Mucosa of descending colon (tissue), 3 donors: Measurements from ENCODE around the gene PHF12. TPM values are rescaled to one million over a fixed set of nuclear protein-coding genes. Genes with fewer than 3 reads are reported as not detected.

Experiments used
- ATAC-seq: fragments of 200-7000 bp; cut with Tn5 transposase; one replicate; pipeline ENCODE4 v1.9.1; 2020; ENCODE audit warnings: mild to moderate bottlenecking, moderate library complexity
- DNase-seq, 3 donors: peaks; one replicate each; pipeline ENCODE4 v3.0.0-alpha.2; 2020
- H3K36me3 ChIP-seq: fragments of 200-600 bp; one replicate; pipeline ENCODE4 v1.8.0; 2021; ENCODE audit warnings: low read depth, mild to moderate bottlenecking
- H3K4me1 ChIP-seq: fragments of 200-600 bp; one replicate; pipeline ENCODE4 v1.8.0; 2021; ENCODE audit warnings: low read depth, mild to moderate bottlenecking
- H3K4me3 ChIP-seq: fragments of 200-600 bp; one replicate; pipeline ENCODE4 v1.8.0; 2021; ENCODE audit warnings: mild to moderate bottlenecking
- H3K9me3 ChIP-seq: fragments of 200-600 bp; one replicate; pipeline ENCODE4 v1.8.0; 2021; ENCODE audit warnings: mild to moderate bottlenecking
- intact Hi-C, 2 donors: fragments of 100-400 bp; cut with DNase I in 1 of 2; cut with micrococcal nuclease in 1 of 2; formaldehyde crosslinking; loops; one replicate each; pipeline versions ENCODE4 v1.11.0 to v1.11.1; 2022; cut with DNase I, micrococcal nuclease
- total RNA-seq, 3 donors: library from RNA; stranded (reverse); fragmentation: NEBNext Ultra II Directional in 2 of 3; extraction: Animal tissue kit (Norgen Biotek cat#: 25700) in 2 of 3; gene quantifications; one replicate each; pipeline versions ENCODE4 v1.2.1 to v1.2.4, GENCODE V29; 2021 to 2023
- TF ChIP-seq, protein P1 (sequence below): fragments of 200-600 bp; IDR thresholded peaks from one replicate; pipeline ENCODE4 v1.8.0; 2022; ENCODE audit warnings: antibody characterized with exemption, mild to moderate bottlenecking
- donor health status: DM: no; HTN: no; CAD: no; lungs with moderate emphysema.
- donor health status: DM: no; HTN: no; CAD: no.
- donor health status: DM: no; HTN: yes; CAD: no.

Gene PHF12
- total RNA-seq, 3 donors from 2014 or later, result 35.9 to 59.7 (median 39.2) TPM

DNA sequence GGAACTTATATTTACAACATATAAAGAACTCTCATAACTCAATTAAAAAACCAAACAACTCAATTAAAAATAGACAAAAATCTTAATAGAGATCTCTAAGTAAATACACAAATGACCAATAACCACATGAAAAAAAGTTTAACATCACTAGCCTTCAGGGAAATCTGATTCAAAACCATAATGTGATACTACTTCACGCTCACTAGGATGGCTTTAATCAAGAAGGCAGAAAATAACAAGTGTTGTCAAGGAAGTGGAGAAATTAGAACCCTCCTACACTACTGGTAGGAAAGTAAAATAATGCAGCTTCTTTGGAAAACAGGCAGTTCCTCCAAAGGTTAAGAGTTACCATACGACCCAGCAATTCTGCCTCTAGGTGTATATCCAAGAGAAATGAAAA is 8.4 kb downstream of the PHF12 start:
- DNase-seq (no peak), ATAC-seq (no peak)
- Histone ChIP-seq H3K36me3 (no peaks in the 10 kb centered on the region), H3K4me3 (no peak overlapping the region), H3K4me1 (peaks cover 28% of the 10 kb centered on the region), H3K9me3 (no peaks in the 10 kb centered on the region)
- intact Hi-C loops, result no loop called here
- TF ChIP-seq, protein P1, sequence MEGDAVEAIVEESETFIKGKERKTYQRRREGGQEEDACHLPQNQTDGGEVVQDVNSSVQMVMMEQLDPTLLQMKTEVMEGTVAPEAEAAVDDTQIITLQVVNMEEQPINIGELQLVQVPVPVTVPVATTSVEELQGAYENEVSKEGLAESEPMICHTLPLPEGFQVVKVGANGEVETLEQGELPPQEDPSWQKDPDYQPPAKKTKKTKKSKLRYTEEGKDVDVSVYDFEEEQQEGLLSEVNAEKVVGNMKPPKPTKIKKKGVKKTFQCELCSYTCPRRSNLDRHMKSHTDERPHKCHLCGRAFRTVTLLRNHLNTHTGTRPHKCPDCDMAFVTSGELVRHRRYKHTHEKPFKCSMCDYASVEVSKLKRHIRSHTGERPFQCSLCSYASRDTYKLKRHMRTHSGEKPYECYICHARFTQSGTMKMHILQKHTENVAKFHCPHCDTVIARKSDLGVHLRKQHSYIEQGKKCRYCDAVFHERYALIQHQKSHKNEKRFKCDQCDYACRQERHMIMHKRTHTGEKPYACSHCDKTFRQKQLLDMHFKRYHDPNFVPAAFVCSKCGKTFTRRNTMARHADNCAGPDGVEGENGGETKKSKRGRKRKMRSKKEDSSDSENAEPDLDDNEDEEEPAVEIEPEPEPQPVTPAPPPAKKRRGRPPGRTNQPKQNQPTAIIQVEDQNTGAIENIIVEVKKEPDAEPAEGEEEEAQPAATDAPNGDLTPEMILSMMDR, result no peak

DNA sequence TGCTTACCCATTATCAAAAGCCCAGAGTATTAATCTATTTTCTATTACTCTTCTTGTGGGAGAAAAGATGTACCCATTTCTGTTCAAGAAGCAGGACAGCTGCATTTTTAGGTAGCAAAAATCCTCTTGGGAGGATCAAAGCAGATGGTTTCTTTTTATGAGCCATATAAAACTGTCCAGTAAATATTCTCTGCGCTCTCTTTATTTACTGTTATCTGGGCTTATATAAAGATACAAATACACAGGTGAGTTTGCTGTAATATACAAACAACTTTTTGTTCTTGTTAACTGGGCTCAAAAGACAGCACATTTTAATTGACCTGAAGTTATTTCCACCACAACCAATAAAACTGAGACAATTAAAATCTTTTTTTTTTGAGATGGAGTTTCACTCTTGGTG is 10.1 kb downstream of the PHF12 start:
- Histone ChIP-seq H3K4me1 (peaks cover 19% of the 10 kb centered on the region), H3K9me3 (no peaks in the 10 kb centered on the region), H3K4me3 (no peak overlapping the region), H3K36me3 (no peaks in the 10 kb centered on the region)
- TF ChIP-seq, protein P1, result no peak
- no peak for ATAC-seq
- DNase-seq, result no peak
- intact Hi-C loops, result no loop called here

DNA sequence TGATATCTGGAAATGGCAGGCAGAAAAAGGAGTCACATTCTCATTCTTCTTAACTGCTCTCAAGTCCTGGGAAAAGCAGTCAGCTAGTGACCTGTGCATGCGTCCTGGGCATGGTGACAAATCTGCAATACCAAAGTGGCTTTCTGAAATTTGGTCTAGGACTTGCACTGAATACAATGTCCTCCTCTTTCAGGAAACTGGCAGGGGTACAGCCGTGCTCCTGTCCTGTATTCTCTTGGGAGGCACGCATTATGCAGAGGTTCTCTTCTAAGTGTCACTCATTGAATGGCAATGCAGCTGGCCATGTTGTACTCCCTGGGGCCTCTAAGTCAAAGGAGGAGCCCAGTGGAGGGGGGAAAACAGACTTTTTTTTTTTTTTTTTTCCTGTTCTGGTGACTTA is 10.6 kb downstream of the PHF12 start:
- Histone ChIP-seq H3K36me3 (no peaks in the 10 kb centered on the region), H3K9me3 (no peaks in the 10 kb centered on the region), H3K4me1 (peaks cover 19% of the 10 kb centered on the region), H3K4me3 (no peak overlapping the region)
- intact Hi-C loops, result no loop called here
- no peak for DNase-seq
- no peak for ATAC-seq
- TF ChIP-seq, protein P1, result no peak

DNA sequence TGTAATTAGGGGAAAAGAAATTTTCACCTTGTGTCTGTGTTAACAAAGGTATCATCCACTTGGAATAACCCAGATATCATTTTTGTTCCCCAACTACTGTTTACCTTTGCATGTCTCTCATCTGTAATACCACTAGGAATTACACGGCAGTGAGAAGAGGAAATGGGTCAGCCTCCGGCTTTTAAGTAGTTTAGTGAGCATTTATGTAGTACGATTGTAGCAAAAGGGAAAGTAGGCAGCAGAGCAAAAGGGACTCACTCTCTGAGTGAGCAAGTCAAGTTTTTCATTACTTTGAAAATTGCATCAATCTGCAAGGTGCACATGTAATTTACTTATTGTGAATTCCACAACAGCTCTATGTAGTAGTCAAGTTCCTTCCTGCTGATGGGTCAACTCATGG is 11.2 kb downstream of the PHF12 start:
- H3K9me3 ChIP-seq, result no peaks in the 10 kb centered on the region
- no peak for ATAC-seq
- no peak overlapping the region for H3K4me3 ChIP-seq
- peaks cover 19% of the 10 kb centered on the region for H3K4me1 ChIP-seq
- intact Hi-C loops, result no loop called here
- TF ChIP-seq, protein P1, result no peak
- DNase-seq, result no peak
- no peaks in the 10 kb centered on the region for H3K36me3 ChIP-seq

DNA sequence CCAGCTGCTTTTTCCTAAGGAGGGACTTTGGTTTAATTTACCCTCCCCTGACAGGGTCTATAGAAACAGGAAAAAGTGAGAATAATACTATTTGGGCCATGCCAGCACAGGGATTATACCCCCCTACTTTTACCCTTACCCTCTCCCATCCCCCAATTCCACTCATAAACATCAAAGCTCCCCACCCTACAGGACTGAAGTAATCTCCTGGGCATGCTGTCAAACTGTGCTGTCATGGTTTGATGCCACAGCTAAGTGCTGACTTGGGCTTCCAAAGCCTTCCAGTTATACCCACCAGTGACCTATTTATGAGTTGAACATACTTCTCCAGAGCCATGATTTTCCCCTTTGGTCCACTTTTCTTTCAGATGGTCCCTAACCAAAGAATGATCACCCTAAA is 12.8 kb downstream of the PHF12 start:
- Histone ChIP-seq H3K36me3 (no peaks in the 10 kb centered on the region), H3K9me3 (no peaks in the 10 kb centered on the region), H3K4me3 (no peak overlapping the region), H3K4me1 (peaks cover 19% of the 10 kb centered on the region)
- ATAC-seq (no peak), DNase-seq (no peak)
- intact Hi-C loops, result no loop called here
- TF ChIP-seq, protein P1, result no peak

DNA sequence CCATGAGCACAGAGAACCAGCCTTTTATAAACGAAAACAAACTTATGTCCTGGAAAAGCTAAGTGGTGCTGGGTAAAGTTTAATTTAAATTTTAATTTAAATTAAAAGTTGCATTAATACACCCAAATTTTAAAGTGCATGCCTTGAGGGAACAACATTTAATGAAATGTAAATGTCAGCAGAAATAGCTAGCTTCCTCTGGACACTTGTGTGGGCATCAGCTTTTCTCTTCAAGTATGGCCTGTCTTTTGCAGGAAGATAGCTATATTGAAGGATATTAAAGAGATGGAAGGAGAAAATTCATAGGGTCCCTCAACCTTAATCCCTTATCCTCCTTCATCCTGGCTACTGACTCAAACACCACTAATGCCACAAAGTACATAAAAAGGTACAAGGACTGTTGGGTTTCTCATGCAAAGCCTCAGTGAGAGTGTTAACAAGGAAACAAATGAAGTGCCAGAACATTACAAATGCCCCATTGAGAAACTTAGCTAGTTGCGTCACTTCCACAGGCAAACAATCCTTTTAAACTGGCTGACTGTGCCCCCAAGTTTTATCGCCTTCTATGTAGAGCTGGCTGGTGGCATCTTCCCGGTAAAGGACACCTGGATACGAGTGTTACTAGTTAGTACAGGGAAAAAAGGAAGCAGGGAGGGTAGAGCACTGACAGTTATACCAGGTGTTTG is 14.1 kb downstream of the PHF12 start:
- H3K36me3 ChIP-seq, result no peaks in the 10 kb centered on the region
- H3K4me1 ChIP-seq, result peaks cover 19% of the 10 kb centered on the region
- ATAC-seq, result peak; percentile 84

More for the DNA sequence above, 14.1 kb downstream of the PHF12 start:
- TF ChIP-seq, protein P1, result no peak
- DNase-seq, result no peak
- H3K9me3 ChIP-seq, result no peaks in the 10 kb centered on the region
- intact Hi-C loops, result no loop called here
- no peak overlapping the region for H3K4me3 ChIP-seq
